Measurements from ENCODE around the gene ASH1L.

ASH1L gene

DNA sequence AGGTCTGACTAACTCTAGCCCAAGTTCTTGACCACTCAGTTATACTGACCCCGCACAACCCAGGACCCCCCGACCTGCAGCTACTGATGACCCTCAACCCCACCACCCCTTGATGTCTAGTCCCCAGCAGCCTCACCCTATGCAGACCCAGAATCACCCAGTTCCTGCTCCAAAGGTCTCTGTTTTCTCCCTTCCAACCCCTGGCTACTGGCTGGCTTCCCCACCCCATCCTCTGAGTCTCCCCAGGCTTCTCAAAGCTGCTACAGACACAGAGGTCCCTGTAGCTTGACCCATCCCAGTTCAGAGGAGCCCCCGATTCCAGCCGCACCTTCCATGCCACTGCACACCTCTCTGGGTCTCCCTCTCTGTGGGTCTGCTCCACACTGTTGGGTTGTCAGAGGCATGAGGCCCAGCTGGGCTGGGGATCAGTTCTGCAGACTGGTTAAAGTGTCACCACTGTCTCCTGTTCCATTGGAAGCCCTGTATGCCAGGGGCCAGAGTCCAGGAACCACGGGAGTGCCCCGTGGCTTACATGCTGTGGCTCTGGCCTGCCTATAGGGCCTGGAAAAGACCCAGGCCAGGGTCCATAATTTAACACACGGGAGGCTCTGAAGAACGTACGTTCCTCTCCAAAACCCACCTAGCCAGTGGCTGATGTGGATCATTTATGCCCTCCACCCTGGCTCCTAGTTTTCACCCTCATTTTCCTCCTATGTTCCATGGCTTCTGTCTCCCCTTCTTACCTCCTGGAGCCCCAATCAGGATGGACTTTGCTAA is 261.9 kb downstream of the ASH1L start:
- ChIA-PET CTCF (interaction anchor here (0.6 to 2.1 kb wide), 4 partner anchors 23 to 1139 kb away, joined by 3 to 9 read pairs (median 4); no protein-coding TSS in a partner anchor), POLR2A (interaction anchor here (0.9 kb wide), 1 partner anchor 27 kb away, joined by 7 read pairs; the partner anchor contains the start of gene CLK2)
- Histone ChIP-seq H3K4me3 (ENCODE audit: low read depth, low read length) (no peak overlapping the region), H3K36me3 (ENCODE audit: control insufficient read depth in 2 of 2, insufficient read depth in 1 of 2, low read length in 2 of 2) (no peaks in the 10 kb centered on the region), H3K9me3 (ENCODE audit: control insufficient read depth, insufficient read depth, low read depth, low read length) (no peaks in the 10 kb centered on the region), H3K27ac (ENCODE audit: extremely low read depth, low read depth, low read length) (no peak overlapping the region), H3K4me1 (ENCODE audit: control insufficient read depth, insufficient read depth, low read length) (no peaks in the 10 kb centered on the region)
- TF ChIP-seq ZNF768 (tag by site-specific recombination; IDR thresholded peaks at IDR 0.05) = no peak

- no peak overlapping the region for H3K4me3 ChIP-seq (ENCODE audit: low read depth, low read length)
- no peaks in the 10 kb centered on the region for H3K36me3 ChIP-seq (ENCODE audit: control insufficient read depth in 2 of 2, insufficient read depth in 1 of 2, low read length in 2 of 2)
- no peak overlapping the region for H3K27ac ChIP-seq (ENCODE audit: extremely low read depth, low read depth, low read length)
- no peaks in the 10 kb centered on the region for H3K9me3 ChIP-seq (ENCODE audit: control insufficient read depth, insufficient read depth, low read depth, low read length)
- no peaks in the 10 kb centered on the region for H3K4me1 ChIP-seq (ENCODE audit: control insufficient read depth, insufficient read depth, low read length)
- POLR2A ChIA-PET = interaction anchor here (0.9 kb wide), 1 partner anchor 27 kb away, joined by 7 read pairs; the partner anchor contains the start of gene CLK2
- CTCF ChIA-PET = interaction anchor here (0.6 to 2.1 kb wide), 3 partner anchors 23 to 226 kb away, joined by 3 to 9 read pairs (median 5); no protein-coding TSS in a partner anchor
- TF ChIP-seq ZBTB11 (tag by site-specific recombination; conservative IDR thresholded peaks at IDR 0.05; ENCODE audit: low read depth) (no peak), MZF1 (tag by site-specific recombination; IDR thresholded peaks at IDR 0.05; ENCODE audit: borderline replicate concordance) (no peak), ZNF274 (IDR thresholded peaks at IDR 0.05; ENCODE audit: low read length) (no peak), ZNF274 (tag by site-specific recombination; IDR thresholded peaks at IDR 0.05; ENCODE audit: borderline replicate concordance) (no peak), ZNF514 (tag by site-specific recombination; IDR thresholded peaks at IDR 0.05) (no peak), ZNF623 (tag by site-specific recombination; IDR thresholded peaks at IDR 0.05) (no peak), ZNF133 (tag by site-specific recombination; IDR thresholded peaks at IDR 0.05) (no peak)
Measured at GRCh38 chr1:155300024-155300423, 262.6 kb downstream of the ASH1L start.

DNA sequence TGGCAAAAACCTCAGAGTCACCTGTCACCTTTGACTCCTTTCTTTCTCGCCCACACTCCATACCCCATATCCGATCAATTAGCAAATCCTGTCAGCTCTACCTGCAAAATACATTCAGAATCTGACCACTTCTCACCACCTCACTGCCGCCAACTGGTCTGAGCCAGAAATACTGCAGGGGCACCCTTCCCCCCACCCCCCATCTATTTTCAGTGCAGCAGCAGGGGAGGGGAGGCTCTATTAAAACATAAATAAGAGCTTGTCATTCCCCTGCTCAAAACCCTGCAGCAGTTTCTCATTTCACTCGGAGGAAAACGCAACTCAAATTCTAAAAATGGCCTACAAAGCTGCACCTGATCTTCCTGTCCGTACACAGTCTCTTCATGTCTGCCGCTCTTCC is 265.2 kb downstream of the ASH1L start:
- Histone ChIP-seq H3K4me1 (ENCODE audit: control insufficient read depth, insufficient read depth, low read length) (no peaks in the 10 kb centered on the region), H3K27ac (ENCODE audit: extremely low read depth, low read depth, low read length) (no peak overlapping the region), H3K9me3 (ENCODE audit: control insufficient read depth, insufficient read depth, low read depth, low read length) (no peaks in the 10 kb centered on the region), H3K36me3 (ENCODE audit: control insufficient read depth in 2 of 2, insufficient read depth in 1 of 2, low read length in 2 of 2) (no peaks in the 10 kb centered on the region), H3K4me3 (ENCODE audit: low read depth, low read length) (no peak overlapping the region)
- POLR2A ChIA-PET = interaction anchor here (0.6 kb wide), 1 partner anchor 35 kb away, joined by 3 read pairs; the partner anchor contains the start of gene SCAMP3
- TF ChIP-seq SETDB1 (IDR thresholded peaks at IDR 0.05; ENCODE audit: insufficient read length, low read length) = no peak
- no peak for TF ChIP-seq ZNF488 (tag by site-specific recombination; IDR thresholded peaks at IDR 0.05)
- no peak for TF ChIP-seq ZNF184 (tag by site-specific recombination; IDR thresholded peaks at IDR 0.05)
- TF ChIP-seq ZNF623 (tag by site-specific recombination; IDR thresholded peaks at IDR 0.05) = no peak
- no peak for TF ChIP-seq SP2 (tag by site-specific recombination; IDR thresholded peaks at IDR 0.05)
- no peak for TF ChIP-seq ZNF18 (tag by site-specific recombination; IDR thresholded peaks at IDR 0.05)
- TF ChIP-seq, protein P1, sequence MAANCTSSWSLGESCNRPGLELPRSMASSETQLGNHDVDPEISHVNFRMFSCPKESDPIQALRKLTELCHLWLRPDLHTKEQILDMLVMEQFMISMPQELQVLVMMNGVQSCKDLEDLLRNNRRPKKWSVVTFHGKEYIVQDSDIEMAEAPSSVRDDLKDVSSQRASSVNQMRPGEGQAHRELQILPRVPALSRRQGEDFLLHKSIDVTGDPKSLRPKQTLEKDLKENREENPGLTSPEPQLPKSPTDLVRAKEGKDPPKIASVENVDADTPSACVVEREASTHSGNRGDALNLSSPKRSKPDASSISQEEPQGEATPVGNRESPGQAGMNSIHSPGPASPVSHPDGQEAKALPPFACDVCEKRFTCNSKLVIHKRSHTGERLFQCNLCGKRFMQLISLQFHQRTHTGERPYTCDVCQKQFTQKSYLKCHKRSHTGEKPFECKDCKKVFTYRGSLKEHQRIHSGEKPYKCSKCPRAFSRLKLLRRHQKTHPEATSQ (tag by site-specific recombination; IDR thresholded peaks at IDR 0.05) = no peak
- no peak for TF ChIP-seq ZIC2 (tag by site-specific recombination; IDR thresholded peaks at IDR 0.05)
- TF ChIP-seq ZBTB48 (tag by site-specific recombination; IDR thresholded peaks at IDR 0.05) = no peak
- TF ChIP-seq ZNF133 (tag by site-specific recombination; IDR thresholded peaks at IDR 0.05) = no peak
- TF ChIP-seq ZNF621 (tag by site-specific recombination; IDR thresholded peaks at IDR 0.05) = no peak
- no peak for TF ChIP-seq ZNF292 (tag by site-specific recombination; IDR thresholded peaks at IDR 0.05; ENCODE audit: borderline replicate concordance, low read depth)
- TF ChIP-seq ZNF791 (tag by site-specific recombination; IDR thresholded peaks at IDR 0.05) = no peak
- no peak for TF ChIP-seq ZNF596 (tag by site-specific recombination; IDR thresholded peaks at IDR 0.05)
- TF ChIP-seq RBAK (tag by site-specific recombination; IDR thresholded peaks at IDR 0.05) = no peak
- no peak for TF ChIP-seq ZXDB (tag by site-specific recombination; IDR thresholded peaks at IDR 0.05)
- no peak for TF ChIP-seq SP3 (tag by site-specific recombination; IDR thresholded peaks at IDR 0.05)
- no peak for TF ChIP-seq KLF7 (tag by site-specific recombination; IDR thresholded peaks at IDR 0.05; ENCODE audit: borderline replicate concordance)
- CTCF ChIA-PET = no interaction called here
